DLD1 (cell line): ENCODE data around the gene ADIPOR2.
"Not testable (repeated sequence)": the region's sequence is repeated elsewhere in the genome, so short reads cannot be mapped to it uniquely, and the experiment has no call there.

Experiments
- in situ Hi-C: cut with HindIII; loops from 2 replicates; pipeline ENCODE4 v1.10.0; 2017; ENCODE audit warnings: low sequenced_read_pairs

The ADIPOR2 gene

DNA sequence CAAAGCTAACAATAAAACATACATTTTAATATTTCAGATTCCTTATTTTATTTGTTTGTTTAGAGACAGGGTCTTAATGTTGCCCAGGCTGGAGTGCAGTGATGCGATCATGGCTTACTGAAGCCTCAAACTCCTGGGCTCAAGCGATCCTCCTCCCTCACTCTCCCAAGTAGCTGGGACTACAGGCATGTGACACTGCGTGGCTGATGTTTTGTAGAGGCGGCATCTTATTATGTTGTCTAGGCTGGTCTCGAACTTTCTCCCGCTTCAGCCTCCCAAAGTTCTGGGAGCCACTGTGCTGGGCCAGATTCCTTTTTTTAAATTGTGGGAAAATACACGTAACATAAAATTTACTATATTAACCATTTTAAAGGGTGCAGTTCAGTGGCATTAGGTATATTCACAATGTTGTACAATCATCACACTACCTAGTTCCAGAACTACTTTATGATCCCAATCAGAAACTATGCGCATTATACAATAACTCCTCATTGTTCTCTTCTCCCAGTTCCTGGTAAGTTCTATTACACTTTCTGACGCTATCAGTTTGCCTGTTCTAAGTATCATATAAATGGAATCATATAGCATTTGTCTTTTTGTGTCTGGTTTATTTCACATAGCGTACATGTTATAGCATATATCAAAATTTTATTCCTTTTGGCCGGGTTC, 40.3 kb downstream of the ADIPOR2 start:
- in situ Hi-C loops, result no loop called here

DNA sequence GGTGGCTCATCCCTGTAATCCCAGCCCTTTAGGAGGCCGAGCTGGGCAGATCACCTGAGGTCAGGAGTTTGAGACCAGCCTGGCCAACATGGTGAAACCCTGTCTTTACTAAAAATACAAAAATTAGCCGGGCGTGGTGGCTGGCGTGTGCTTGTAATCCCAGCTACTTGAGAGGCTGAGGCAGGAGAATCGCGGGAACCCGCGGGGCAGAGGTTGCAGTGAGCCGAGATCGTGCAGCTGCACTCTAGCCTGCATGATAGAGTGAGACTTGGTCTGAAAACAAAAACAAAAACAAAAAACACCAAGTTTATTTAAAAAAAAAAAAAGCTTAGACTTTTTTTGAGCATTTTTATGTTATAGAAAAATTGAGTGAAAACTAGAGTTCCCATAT, 40.8 kb downstream of the ADIPOR2 start:
- in situ Hi-C loops, result not testable (repeated sequence)

DNA sequence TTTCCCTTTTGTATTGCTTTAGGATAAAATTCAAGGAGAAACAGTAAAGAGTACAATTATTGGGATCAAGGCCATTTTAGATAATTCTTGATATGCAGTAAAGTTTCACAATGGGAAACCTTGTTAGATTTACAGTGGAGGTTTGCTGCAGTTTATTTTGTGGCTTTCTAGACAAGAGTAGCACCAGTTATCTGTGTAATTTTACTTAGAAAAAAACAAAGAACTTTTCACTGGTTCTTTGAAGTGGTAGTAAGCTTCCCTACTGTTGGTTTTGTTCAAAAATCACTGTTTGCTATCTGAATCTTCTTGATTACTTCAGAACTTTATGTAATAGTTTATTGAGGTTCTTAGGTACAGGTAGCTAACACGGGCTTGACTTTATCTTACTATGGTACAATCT, 42.0 kb downstream of the ADIPOR2 start:
- in situ Hi-C loops, result no loop called here

DNA sequence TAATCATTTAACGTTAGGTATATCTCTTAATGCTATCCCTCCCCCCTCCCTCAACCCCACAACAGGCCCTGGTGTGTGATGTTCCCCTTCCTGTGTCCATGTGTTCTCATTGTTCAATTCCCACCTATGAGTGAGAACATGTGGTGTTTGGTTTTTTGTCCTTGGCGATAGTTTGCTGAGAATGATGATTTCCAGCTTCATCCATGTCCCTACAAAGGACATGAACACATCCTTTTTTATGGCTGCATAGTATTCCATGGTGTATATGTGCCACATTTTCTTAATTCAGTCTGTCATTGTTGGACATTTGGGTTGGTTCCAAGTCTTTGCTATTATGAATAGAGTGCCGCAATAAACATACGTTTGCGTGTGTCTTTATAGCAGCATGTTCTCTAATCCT, 42.8 kb downstream of the ADIPOR2 start:
- in situ Hi-C loops, result not testable (repeated sequence)

DNA sequence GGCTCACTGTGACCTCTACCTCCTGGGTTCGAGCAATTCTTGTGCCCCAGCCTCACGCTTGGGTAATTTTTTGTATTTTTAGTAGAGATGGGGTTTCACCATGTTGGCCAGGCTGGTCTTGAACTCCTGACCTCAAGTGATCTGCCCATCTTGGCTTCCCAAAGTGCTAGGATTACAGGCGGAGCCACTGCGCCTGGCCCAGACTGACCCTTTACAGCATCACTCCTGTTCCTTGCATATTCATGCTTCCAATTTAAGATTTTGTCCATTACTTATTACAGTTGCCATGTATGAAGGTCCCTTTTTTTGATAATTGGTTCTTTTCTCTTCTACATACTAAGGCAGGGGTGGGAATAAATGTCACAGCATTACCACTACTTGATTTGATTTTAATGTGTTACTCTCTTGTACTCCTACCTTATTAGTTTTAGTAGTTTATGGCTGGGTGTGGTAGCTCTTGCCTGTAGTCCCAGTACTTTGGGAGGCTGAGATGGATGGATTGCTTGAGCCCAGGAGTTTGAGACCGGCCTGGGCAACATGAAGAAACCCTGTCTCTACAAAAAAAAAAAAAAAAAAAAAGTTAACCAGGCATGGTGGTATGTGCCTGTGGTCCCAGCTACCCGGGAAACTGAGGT, 46.9 kb downstream of the ADIPOR2 start:
- in situ Hi-C loops, result no loop called here

DNA sequence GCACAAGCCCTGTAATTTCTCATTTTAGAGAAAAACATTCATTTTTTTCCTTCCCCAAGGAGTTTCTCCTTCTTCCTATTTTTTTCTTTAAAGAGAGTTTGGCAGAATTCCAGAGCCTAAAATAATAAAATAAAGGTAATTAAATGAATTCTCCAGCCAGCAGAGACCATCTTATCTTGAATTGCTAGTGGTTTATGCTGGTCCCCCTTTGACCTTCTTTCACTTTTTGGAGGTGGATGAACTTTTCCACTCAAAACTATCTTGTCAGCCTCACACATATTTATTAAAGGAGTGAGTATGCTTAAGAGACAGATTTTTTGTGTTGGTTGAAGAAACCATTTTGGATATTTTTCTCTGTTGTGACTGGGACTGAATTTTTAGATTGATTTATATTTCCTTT, 47.6 kb downstream of the ADIPOR2 start:
- in situ Hi-C loops, result no loop called here

DNA sequence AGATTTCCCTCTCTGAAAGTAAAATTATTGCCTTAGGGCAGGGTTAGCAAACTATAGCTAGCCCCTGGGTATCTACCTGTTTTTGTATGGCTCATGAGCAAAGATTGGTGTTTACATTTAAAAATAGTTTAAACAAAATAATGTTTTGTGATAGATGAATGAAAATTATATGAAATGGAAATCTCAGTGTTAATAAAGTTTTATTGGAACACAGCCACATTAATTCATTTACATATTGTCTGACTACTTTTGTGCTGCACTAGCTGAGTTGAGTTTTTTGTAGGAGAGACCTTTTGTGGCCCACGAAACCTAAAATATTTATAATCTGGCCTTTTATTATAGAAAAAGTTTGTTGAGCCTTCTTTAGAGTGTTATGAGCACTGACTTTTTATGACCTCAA, 48.5 kb downstream of the ADIPOR2 start:
- in situ Hi-C loops, result no loop called here

DNA sequence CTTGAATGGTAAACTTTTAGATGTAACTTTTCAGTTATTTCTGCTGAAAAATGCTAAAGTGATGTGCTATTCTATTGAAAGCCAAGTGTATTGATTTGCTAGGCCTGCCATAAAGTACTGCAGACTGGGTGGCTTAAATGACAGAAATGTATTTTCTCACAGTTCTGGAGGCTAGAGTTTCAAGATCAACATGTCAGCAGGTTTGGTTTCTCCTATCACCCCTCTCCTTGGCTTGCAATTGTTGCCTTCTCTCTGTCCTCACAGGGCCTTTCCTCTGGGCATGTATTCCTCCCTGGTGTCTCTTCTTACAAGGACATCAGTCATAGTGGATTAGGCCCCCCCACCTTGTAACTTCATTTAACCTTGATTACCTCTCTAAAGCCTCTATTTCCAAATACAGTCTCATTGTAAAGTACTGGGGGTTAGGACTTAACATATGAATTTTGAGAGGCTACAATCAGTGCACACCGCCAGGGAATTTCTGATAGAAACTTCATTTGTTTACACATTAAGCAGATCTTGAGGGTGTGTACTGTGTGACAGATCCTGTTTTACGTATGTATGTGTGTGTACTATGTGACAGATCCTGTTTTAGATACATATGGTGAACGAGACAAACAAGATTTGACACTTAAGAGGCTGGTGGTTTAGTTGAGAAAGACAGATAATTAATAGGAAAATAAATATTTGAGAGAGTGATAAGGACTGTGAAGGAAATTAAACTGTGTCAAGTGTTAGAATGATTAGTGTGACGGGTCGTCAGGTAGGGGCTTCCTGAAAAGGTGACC, 49.5 kb downstream of the ADIPOR2 start:
- in situ Hi-C loops, result no loop called here

DNA sequence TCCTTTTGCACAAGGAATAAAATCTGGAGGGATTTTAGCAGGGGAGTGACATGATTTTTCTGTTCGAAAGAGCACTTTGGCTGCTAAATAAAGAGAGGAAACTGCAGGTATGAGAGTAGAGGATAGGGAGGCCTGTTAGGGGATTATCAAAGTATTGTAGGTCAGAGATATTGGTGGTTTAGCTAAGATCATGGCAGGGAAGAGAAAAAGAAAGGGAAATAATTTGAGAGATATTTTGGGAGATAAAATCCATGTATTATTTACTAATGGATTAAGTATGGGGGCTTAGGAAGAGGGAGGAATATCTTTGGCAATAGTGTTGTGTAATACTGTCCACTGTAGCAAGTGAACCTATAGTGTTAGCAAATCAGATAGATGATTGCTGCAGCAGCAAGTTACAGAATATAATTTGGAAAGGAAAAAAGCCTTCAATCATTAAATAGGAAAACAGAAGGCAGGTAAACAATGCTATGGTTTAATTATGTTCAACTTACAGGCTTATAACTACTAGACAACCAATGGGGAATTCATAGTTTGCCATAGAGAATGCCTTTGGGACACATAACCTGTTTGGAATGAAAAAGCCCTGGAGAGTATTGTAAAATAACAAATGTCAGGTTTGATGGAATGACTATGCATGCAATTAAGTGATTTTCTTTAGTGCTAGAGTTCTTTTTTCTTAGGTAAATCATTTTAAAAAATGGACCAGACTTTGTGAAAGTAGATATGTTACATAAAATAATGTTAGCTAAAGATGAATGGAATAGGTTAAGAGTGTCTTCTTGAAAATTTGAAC, 50.5 kb downstream of the ADIPOR2 start:
- in situ Hi-C loops, result no loop called here

DNA sequence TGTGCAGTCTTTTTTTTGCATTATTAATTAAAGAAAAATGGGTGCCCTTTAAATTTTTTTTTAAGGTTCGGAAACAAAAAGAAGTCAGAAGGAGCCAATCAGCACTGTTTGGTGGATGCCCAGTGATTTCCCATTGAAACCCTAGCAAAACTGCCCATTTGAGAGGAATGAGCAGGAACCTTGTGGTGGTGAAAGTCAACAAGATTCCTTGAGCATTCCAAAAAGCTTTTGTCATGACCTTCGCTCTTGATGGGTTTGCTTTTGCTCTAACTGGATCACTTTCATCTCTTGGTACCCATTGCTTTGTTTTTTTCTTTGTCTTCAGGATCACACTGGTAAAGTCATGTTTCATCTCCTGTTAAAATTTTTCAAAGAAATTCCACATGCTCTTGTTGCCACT, 54.1 kb downstream of the ADIPOR2 start:
- in situ Hi-C loops, result no loop called here

DNA sequence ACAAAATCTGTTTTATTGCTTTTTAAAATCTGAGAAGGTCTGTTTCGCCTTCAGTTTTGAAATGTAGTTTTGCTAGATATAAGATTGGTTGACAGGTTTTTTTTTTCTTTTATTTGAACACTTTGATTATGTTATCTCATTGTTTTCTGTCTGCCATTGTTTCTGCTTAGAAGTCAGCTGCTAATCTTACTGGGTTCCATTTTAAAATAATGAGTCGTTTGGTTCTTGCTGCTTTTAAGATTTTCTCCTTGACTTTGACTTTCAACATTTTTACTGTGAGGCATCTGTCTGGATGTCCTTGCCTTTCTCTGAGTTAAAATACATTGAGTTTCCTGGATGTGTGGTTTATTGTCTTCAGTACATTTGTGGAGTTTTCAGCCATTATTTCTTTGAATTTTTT, 56.7 kb downstream of the ADIPOR2 start:
- in situ Hi-C loops, result no loop called here

DNA sequence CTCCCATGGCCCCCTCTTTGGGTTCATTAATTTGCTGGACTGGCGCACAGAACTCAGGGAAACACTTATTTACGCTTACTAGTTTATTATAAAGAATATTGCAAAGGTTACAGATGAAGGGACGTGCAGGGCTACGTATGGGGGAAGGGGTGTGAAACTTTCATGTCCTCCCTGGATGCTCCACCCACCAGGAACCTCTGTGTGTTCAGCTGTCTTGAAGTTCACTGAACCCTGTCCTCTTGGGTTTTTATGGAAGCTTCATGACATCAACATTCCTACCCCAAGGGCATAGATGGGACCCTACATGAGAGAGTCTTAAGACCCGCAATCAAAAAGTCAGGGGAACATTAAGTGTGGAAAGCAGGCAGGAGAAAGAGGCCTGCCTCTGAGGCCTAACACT, 58.1 kb downstream of the ADIPOR2 start:
- in situ Hi-C loops, result no loop called here

DNA sequence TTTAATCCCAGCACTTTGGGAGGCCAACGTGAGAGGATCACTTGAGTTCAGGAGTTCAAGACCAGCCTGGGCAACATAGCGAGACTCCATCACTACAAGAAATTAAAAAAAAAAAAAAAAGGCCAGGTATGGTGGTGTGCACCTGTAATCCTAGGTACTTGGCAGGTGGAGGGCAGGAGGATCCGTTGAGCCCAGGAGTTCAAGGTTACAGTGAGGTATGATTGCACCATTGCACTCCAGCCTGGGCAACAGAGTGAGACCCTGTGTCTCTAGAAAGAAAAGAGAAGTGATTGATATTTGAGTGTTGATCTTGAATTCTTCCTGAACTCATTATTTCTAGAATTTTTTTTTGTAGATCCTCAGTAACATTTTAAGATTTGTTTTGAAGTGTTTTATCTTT, 59.4 kb downstream of the ADIPOR2 start:
- in situ Hi-C loops, result no loop called here

DNA sequence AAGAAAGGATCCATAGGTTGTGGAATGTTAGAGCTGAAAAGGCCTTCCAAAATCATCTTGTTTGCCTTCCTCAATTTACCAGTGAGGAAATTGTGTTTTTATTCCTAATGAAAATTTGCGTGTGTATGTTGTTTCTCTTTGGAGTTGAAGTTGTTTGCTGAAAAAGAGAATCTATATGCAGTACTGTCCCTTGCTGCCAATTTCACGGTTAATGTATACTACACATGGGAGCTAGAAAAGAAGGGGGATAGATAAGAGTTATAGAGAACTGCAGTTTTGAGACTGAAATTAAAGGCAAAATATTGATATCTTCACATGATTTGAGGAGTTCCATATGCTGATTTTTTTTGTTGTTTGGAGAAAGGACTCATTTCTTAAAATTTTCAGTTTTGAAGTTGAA, 67.5 kb downstream of the ADIPOR2 start:
- in situ Hi-C loops, result no loop called here

DNA sequence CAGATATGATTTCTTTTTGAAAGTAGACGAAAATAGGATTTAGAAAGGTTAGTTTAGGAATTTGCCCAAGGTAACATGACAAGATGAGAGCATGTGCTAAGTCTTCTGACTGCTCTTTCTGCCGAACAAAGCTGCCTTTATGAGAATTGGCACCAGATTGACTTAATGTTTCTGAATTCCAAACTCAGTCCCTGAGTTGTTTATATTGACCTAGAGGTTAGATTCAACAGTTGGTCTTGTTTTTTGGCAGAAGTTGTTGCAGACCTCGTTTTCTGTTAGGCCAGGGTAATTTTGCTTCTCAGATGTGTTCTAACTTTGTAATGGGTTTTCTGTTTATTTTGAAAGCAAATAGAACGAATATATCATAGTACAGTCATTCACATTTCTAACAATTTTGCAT, 68.0 kb downstream of the ADIPOR2 start:
- in situ Hi-C loops, result no loop called here

DNA sequence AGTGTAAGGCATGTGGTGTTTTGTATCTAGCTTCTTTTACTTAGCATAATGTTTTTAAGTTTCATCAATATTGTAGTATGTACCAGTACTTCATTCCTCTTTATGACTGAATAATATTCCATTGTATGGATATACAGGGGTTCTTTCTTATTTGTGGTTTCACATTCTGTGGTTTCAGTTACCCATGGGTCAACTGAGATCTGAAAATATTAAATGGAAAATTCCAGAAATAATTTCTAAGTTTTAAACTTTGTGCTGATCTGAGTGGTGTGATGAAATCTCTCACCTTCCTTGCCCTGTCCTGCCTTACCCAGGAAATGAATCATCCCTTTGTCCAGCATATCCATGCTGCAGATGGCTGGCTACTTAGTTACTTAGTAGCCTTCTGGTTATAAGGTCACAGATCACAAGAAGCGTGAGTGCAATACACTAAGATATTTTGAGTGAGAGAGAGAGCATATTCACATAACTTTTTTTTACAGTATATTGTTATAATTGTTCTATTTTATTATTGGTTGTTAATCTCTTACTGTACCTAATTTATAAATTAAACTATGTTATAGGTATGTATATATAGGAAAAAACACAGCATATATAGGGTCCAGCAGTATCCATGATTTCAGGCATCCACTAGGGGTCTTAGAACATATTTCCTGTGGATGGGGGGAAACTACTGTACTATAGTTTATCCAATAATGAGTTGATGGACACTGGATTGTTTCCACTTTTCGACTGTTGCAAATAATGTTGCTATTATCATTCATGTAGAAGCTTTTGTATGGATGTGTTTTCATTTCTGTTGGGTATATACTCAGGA, 69.9 kb downstream of the ADIPOR2 start:
- in situ Hi-C loops, result no loop called here

DNA sequence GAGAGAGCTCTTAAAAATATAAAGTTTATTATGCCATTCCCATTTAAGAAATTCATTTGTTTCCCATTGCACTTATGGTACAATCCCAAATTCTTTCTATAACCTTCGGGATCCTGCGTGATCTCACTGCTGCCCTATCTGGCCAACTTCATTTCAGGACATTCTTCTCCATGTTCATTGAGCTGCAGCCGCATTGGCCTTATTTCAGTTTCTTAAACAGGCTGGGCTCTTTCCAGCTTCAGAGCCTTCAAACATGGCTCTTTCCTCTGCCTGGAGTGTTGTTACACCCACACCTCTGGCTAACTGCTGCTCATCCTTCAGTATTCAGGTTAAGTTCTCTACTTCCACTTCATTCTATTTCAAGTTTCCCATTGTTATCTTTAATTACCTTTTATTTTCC, 71.0 kb downstream of the ADIPOR2 start:
- in situ Hi-C loops, result no loop called here

DNA sequence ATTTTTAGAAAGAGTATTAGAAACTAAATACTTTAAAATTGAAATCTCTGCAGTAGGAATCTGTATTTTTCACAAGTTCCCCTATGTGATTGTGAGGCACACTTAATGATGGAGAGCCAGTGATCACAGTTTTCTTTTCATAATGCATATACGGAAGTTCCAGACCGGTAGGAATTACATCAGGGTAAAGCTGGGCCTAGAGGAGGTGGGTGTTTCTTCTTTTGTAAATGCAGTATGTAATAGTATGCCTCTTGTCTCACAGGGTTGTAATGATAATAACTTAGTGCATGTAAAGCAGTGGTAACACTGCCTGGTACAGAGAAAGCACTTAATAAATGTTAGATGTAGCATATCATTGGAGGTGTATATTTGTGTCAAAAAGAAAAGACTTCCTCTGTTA, 72.3 kb downstream of the ADIPOR2 start:
- in situ Hi-C loops, result no loop called here

DNA sequence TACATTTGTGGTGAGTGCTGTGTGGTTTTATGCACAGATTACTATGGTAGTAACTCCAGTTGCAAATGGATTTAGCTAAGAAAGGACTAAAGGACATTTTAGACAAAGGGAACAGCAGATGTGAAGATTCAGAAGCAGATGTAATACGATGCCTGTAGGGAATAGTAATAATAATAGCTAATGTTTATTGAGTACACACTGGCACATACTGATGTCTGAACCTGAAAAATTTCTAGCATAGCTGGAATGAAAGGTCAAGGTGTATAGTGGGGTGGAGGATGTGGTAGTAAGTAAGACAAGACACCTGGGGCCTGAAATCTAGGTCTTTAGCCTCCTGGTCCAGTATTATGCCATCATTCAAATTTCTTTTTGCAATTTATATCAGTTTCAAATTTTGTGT, 75.2 kb downstream of the ADIPOR2 start:
- in situ Hi-C loops, result no loop called here

DNA sequence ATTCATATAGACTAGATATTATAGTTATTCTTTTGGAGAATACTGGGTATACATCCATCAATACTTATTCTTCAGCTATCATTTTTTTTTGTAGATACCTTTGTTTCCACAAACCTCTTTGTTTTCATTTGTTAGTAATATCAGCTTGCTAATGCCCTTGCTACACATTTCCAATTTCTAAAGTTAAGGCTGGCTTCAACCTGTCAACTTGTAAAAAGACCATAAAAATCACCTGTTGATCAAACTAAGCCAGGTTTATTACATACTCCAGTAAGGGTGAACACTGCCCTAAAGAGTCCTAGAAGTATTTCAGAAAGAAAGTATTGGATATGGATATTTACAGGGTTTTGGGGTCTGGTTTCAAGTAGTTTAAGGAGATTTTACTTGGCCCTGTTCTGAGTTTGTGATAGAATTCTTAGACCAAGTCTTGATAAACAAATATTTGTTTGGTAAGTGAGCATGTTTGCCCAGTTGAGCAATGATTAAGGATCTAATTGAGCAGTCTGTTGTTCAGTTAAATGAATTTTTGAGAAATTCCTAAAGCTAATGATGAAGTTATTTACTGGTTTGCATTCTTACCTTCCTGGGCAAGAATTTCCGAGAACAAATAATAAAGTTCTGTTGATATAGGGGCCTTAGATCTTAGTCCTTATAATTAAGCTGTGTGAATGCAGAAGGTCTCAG, 76.7 kb downstream of the ADIPOR2 start:
- in situ Hi-C loops, result no loop called here
